Neuronal stem cell (in vitro differentiated cells): Measurements from ENCODE around the gene NNT.

Experiments used
- DNase-seq: peaks from one replicate; pipeline ENCODE4 v3.0.0-alpha.2; 2013; ENCODE audit warnings: low spot score
- H2AFZ ChIP-seq: one replicate; pipeline ENCODE4 v1.6.1; 2013; ENCODE audit warnings: mild to moderate bottlenecking, low read length, inconsistent platforms
- H2AK5ac ChIP-seq: 2 replicates; pipeline ENCODE4 v1.6.1; 2013; ENCODE audit warnings: low read depth, mild to moderate bottlenecking, inconsistent platforms, low read length, moderate library complexity, mixed read lengths
- H2BK120ac ChIP-seq: 2 replicates; pipeline ENCODE4 v1.6.1; 2013; ENCODE audit warnings: low read depth, mild to moderate bottlenecking, inconsistent platforms, low read length, moderate library complexity, mixed read lengths
- H2BK12ac ChIP-seq: one replicate; pipeline ENCODE4 v1.6.1; 2013; ENCODE audit warnings: low read length, inconsistent platforms
- H2BK15ac ChIP-seq: 2 replicates; pipeline ENCODE4 v1.6.1; 2013; ENCODE audit warnings: mild to moderate bottlenecking, low read length, inconsistent platforms, mixed read lengths
- H2BK5ac ChIP-seq: one replicate; pipeline ENCODE4 v1.6.1; 2013; ENCODE audit warnings: inconsistent platforms, mild to moderate bottlenecking, low read length, moderate library complexity
- H3K14ac ChIP-seq: one replicate; pipeline ENCODE4 v1.6.1; 2013; ENCODE audit warnings: low read length, inconsistent platforms
- H3K18ac ChIP-seq: 2 replicates; pipeline ENCODE4 v1.6.1; 2013; ENCODE audit warnings: low read length, inconsistent platforms
- H3K23ac ChIP-seq: 2 replicates; pipeline ENCODE4 v1.6.1; 2013; ENCODE audit warnings: low read depth, mild to moderate bottlenecking, mixed read lengths, low read length, inconsistent platforms; ENCODE audit not compliant: poor library complexity
- H3K27ac ChIP-seq: replicated peaks from 3 replicates; pipeline ENCODE4 v1.5.1; 2013; ENCODE audit warnings: low read length, inconsistent platforms
- H3K27me3 ChIP-seq, 3 experiments: 2 replicates each; pipeline ENCODE4 v1.6.1; 2013; ENCODE audit warnings: low read length in 3 of 3, mild to moderate bottlenecking in 2 of 3, inconsistent platforms in 1 of 3, low read depth in 1 of 3, mixed read lengths in 1 of 3, moderate library complexity in 1 of 3; ENCODE audit not compliant: control insufficient read depth in 3 of 3, insufficient read depth in 3 of 3
- H3K36me3 ChIP-seq, 2 donors: replicated peaks in 1 of 2; 2 replicates each; pipeline ENCODE4 v1.6.1; 2013; ENCODE audit warnings: low read length in 2 of 2; ENCODE audit not compliant: control insufficient read depth in 2 of 2, insufficient read depth in 2 of 2
- H3K4ac ChIP-seq: 2 replicates; pipeline ENCODE4 v1.6.1; 2013; ENCODE audit warnings: inconsistent platforms, mild to moderate bottlenecking, low read length, moderate library complexity
- H3K4me1 ChIP-seq, 2 donors: 1 replicate in 1 of 2; 2 replicates in 1 of 2; pipeline ENCODE4 v1.6.1; 2013; ENCODE audit warnings: low read length in 2 of 2, low read depth in 1 of 2; ENCODE audit not compliant: control insufficient read depth in 2 of 2, insufficient read depth in 1 of 2
- H3K4me2 ChIP-seq: one replicate; pipeline ENCODE4 v1.6.1; 2013; ENCODE audit warnings: mild to moderate bottlenecking, low read length, inconsistent platforms; ENCODE audit not compliant: insufficient read depth, poor library complexity, severe bottlenecking
- H3K4me3 ChIP-seq, 2 donors: 2 replicates each; pipeline ENCODE4 v1.5.1; 2013; ENCODE audit warnings: low read length in 2 of 2, mild to moderate bottlenecking in 2 of 2, inconsistent platforms in 1 of 2, moderate library complexity in 1 of 2
- H3K79me1 ChIP-seq: one replicate; pipeline ENCODE4 v1.6.1; 2013; ENCODE audit warnings: low read depth, mild to moderate bottlenecking, inconsistent platforms, low read length, moderate library complexity
- H3K9ac ChIP-seq: one replicate; pipeline ENCODE4 v1.6.1; 2013; ENCODE audit warnings: mild to moderate bottlenecking, low read depth, low read length, inconsistent platforms; ENCODE audit not compliant: poor library complexity
- H3K9me3 ChIP-seq, 2 donors: replicated peaks in 1 of 2; 2 replicates each; pipeline versions ENCODE3 to v1.6.1; 2013; ENCODE audit warnings: low read length in 2 of 2, mild to moderate bottlenecking in 2 of 2, inconsistent platforms in 1 of 2, low read depth in 1 of 2, mixed read lengths in 1 of 2, moderate library complexity in 1 of 2; ENCODE audit not compliant: control insufficient read depth in 2 of 2, insufficient read depth in 1 of 2
- H4K8ac ChIP-seq: one replicate; pipeline ENCODE4 v1.6.1; 2013; ENCODE audit warnings: low read depth, mild to moderate bottlenecking, inconsistent platforms, low read length, moderate library complexity
- H4K91ac ChIP-seq: one replicate; pipeline ENCODE4 v1.6.1; 2013; ENCODE audit warnings: low read length, low read depth, mild to moderate bottlenecking, inconsistent platforms; ENCODE audit not compliant: poor library complexity
- WGBS, 2 donors: extraction: QIAGEN DNeasy Blood & Tissue Kit; methylation state at CpG; one replicate each; pipeline ENCODE4 v1.1.7; 2013; ENCODE audit warnings: missing lambda C conversion rate in 2 of 2, mixed read lengths in 1 of 2; ENCODE audit not compliant: insufficient read length in 2 of 2, insufficient replicate concordance in 1 of 2; ENCODE audit errors: extremely low coverage in 2 of 2; 5-methylcytosine and 5-hydroxymethylcytosine counted together

Gene NNT

DNA sequence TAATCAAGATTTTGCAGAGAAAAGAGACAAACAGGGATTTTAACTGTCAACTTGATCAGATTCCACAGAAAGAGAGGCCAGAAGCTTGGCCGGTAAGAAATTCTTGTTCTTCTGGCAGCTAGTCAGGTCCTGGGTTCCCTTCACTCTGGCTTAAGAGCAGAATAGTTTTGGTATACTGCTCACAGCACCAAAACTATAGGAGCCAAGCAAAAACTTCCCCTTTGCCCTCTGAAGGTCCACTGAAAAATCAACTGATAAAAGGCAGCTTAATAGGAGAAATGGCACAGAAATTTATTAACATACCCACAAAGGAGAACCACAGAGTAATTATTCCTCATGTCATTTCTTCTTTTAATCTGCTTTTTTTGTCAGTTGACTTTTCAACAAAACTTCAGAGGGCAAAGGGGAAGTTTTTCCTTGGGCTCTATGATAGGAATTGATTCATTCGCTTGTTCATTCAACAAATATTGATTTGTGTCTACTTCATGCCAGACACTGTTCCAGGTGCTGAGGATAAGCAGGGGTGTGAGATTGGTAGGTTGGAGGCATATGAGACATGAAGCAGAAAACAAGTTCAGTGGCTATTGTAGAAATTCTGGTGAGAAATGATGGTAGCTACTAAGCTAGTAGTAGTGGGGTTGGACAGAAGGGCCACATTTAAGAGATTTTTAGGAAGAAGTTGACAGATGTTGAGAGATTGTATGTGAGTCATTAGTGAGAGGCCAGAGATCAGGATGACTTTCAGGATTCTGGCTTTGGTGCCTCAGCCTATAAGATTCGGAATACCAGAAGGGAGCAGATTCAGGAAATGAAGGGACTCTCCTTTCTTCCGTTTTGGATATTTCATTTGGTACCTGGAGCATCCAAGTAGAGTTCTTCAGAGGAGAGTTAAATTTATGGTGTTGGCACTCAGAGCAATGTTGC is 20.6 kb upstream of the NNT start:
- Histone ChIP-seq H3K9me3 (peaks cover 2 to 10% of the 10 kb centered on the region in 2 donors), H3K23ac (no peak overlapping the region), H2BK5ac (no peak overlapping the region), H2AK5ac (no peak overlapping the region), H3K4me1 (no peaks in the 10 kb centered on the region), H3K18ac (no peak overlapping the region), H2AFZ (no peak overlapping the region), H3K9ac (no peak overlapping the region), H3K4me3 (no peak overlapping the region), H4K91ac (no peak overlapping the region), H2BK12ac (no peak overlapping the region), H3K14ac (no peak overlapping the region), H4K8ac (no peak overlapping the region), H3K27me3 (no peaks in the 10 kb centered on the region), H3K4me2 (no peak overlapping the region), H2BK120ac (no peak overlapping the region), H2BK15ac (no peak overlapping the region), H3K27ac (no peak overlapping the region), H3K79me1 (no peaks in the 10 kb centered on the region), H3K36me3 (peaks cover 0 to 18% of the 10 kb centered on the region in 2 donors), H3K4ac (no peak overlapping the region)
- no CpG with 5 or more reads among the region's 4 CpGs for WGBS, 2 donors
- no peak for DNase-seq

DNA sequence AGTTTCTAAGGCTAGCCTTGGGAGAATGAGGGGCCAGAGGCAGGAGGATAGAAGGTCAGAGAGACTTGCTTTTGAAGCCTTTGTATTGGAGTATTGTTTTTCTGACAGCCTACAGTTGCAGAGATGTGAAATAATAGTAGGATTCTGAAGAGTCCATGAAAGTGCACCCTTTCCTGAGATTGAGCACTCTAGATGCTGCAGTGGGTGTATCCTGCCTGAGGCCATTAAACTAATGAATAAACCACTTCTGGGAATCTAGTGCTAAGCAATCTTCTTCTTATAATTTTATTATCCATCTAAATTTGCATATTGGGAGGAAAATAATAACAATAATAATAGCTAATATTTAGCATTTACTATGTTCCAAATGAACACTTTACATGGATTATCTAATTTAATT is 19.3 kb upstream of the NNT start:
- H3K79me1 ChIP-seq, result no peaks in the 10 kb centered on the region
- no peak overlapping the region for H3K9ac ChIP-seq
- peaks cover 0 to 18% of the 10 kb centered on the region in 2 donors for H3K36me3 ChIP-seq
- H2AK5ac ChIP-seq, result no peak overlapping the region
- H3K4me3 ChIP-seq, result no peak overlapping the region
- peaks cover 2 to 10% of the 10 kb centered on the region in 2 donors for H3K9me3 ChIP-seq
- H3K27me3 ChIP-seq, result no peaks in the 10 kb centered on the region
- no peak overlapping the region for H3K4me2 ChIP-seq
- H2BK12ac ChIP-seq, result no peak overlapping the region
- H2AFZ ChIP-seq, result no peak overlapping the region
- H4K8ac ChIP-seq, result no peak overlapping the region
- no peaks in the 10 kb centered on the region for H3K4me1 ChIP-seq
- H4K91ac ChIP-seq, result no peak overlapping the region
- no peak overlapping the region for H3K14ac ChIP-seq
- no peak overlapping the region for H3K4ac ChIP-seq
- no peak overlapping the region for H2BK120ac ChIP-seq
- H3K18ac ChIP-seq, result no peak overlapping the region
- no peak overlapping the region for H2BK15ac ChIP-seq
- H2BK5ac ChIP-seq, result no peak overlapping the region
- no peak for DNase-seq
- no peak overlapping the region for H3K23ac ChIP-seq
- no peak overlapping the region for H3K27ac ChIP-seq

GRCh38 chr5:43584166-43584699 is 18.7 kb upstream of the NNT start:
- H3K27ac ChIP-seq, result no peak overlapping the region
- H2BK12ac ChIP-seq, result no peak overlapping the region
- H2BK120ac ChIP-seq, result no peak overlapping the region
- H2BK5ac ChIP-seq, result no peak overlapping the region
- no CpG with 5 or more reads among the region's 1 CpG for WGBS, 2 donors
- H3K36me3 ChIP-seq, result peaks cover 0 to 18% of the 10 kb centered on the region in 2 donors
- H3K9me3 ChIP-seq, result peaks cover 2 to 10% of the 10 kb centered on the region in 2 donors
- no peak overlapping the region for H2AFZ ChIP-seq
- no peak overlapping the region for H3K4ac ChIP-seq
- no peaks in the 10 kb centered on the region for H3K79me1 ChIP-seq
- no peak overlapping the region for H3K18ac ChIP-seq
- H3K27me3 ChIP-seq, result no peaks in the 10 kb centered on the region
- no peak overlapping the region for H3K4me3 ChIP-seq
- no peak overlapping the region for H3K9ac ChIP-seq
- no peaks in the 10 kb centered on the region for H3K4me1 ChIP-seq
- H3K4me2 ChIP-seq, result no peak overlapping the region
- H2AK5ac ChIP-seq, result no peak overlapping the region
- H4K91ac ChIP-seq, result no peak overlapping the region
- H2BK15ac ChIP-seq, result no peak overlapping the region
- no peak for DNase-seq
- H3K14ac ChIP-seq, result no peak overlapping the region
- no peak overlapping the region for H3K23ac ChIP-seq
- no peak overlapping the region for H4K8ac ChIP-seq

- Histone ChIP-seq H3K27ac (no peak overlapping the region), H3K4ac (no peak overlapping the region), H2BK120ac (no peak overlapping the region), H3K14ac (no peak overlapping the region), H2BK12ac (no peak overlapping the region), H2AK5ac (no peak overlapping the region), H4K8ac (no peak overlapping the region), H3K9ac (no peak overlapping the region), H3K27me3 (no peaks in the 10 kb centered on the region), H3K4me3 (no peak overlapping the region), H2AFZ (no peak overlapping the region), H3K23ac (no peak overlapping the region), H3K36me3 (peaks cover 0 to 2% of the 10 kb centered on the region in 2 donors), H3K18ac (no peak overlapping the region), H2BK15ac (no peak overlapping the region), H3K9me3 (peaks cover 2 to 10% of the 10 kb centered on the region in 2 donors), H4K91ac (no peak overlapping the region), H3K4me1 (no peaks in the 10 kb centered on the region), H3K4me2 (no peak overlapping the region), H3K79me1 (no peaks in the 10 kb centered on the region), H2BK5ac (no peak overlapping the region)
- WGBS, 2 donors, result no CpG with 5 or more reads among the region's 1 CpG
- no peak for DNase-seq
Observed at GRCh38 chr5:43588842-43589241, 14.1 kb upstream of the NNT start.
